Posterior cingulate gyrus (tissue), 11 donors: ENCODE data around the gene CMTM8.
"Not testable (repeated sequence)": the region's sequence is repeated elsewhere in the genome, so short reads cannot be mapped to it uniquely, and the experiment has no call there.

ENCODE experiments used
- DNase-seq, 10 donors: peaks; one replicate each; pipeline versions ENCODE4 v3.0.0 to v3.0.0-alpha.2; 2020 to 2021; ENCODE audit warnings: mixed read lengths in 3 of 10
- intact Hi-C: fragments of 100-400 bp; cut with DNase I; formaldehyde crosslinking; loops from one replicate; pipeline ENCODE4 v1.15.1; 2023

The CMTM8 gene

GRCh38 chr3:32238453-32239306 is at the start of gene CMTM8:
CMTM8 (plus strand) TSS chr3:32238680; CDS start chr3:32238973, 293 bp downstream.
- intact Hi-C loops: no loop called here
- DNase-seq: peak in 6 of 10 donors; percentile 10 to 89 (median 56)

- DNase-seq: no peak
- intact Hi-C loops: no loop called here
Measured at GRCh38 chr3:32189693-32190092, 48.8 kb upstream of the CMTM8 start.

GRCh38 chr3:32190556-32190955 is 47.9 kb upstream of the CMTM8 start:
- intact Hi-C loops, DNase-seq: not testable (repeated sequence)

GRCh38 chr3:32193101-32193500 is 45.4 kb upstream of the CMTM8 start:
- intact Hi-C loops: no loop called here

GRCh38 chr3:32194653-32195052 is 43.8 kb upstream of the CMTM8 start:
- intact Hi-C loops: no loop called here
- DNase-seq: no peak

More at GRCh38 chr3:32193101-32193500, 45.4 kb upstream of the CMTM8 start:
- DNase-seq: no peak

- no peak for DNase-seq
- intact Hi-C loops: no loop called here
Measured at GRCh38 chr3:32195995-32196540, 42.4 kb upstream of the CMTM8 start.

- intact Hi-C loops: no loop called here
- no peak for DNase-seq
Measured at GRCh38 chr3:32197991-32198390, 40.5 kb upstream of the CMTM8 start.

GRCh38 chr3:32198714-32199113 is 39.8 kb upstream of the CMTM8 start:
- intact Hi-C loops: no loop called here
- no peak for DNase-seq

- intact Hi-C loops: no loop called here
- DNase-seq: no peak
Measured at GRCh38 chr3:32200490-32200889, 38.0 kb upstream of the CMTM8 start.

GRCh38 chr3:32200992-32201758 is 37.3 kb upstream of the CMTM8 start:
- no peak for DNase-seq
- intact Hi-C loops: no loop called here

GRCh38 chr3:32202496-32202895 is 36.0 kb upstream of the CMTM8 start:
- no peak for DNase-seq
- intact Hi-C loops: no loop called here

- intact Hi-C loops: no loop called here
- no peak for DNase-seq
Measured at GRCh38 chr3:32203854-32204253, 34.6 kb upstream of the CMTM8 start.

GRCh38 chr3:32208447-32208846 is 30.0 kb upstream of the CMTM8 start:
- intact Hi-C loops: no loop called here
- no peak for DNase-seq

GRCh38 chr3:32215185-32215584 is 23.3 kb upstream of the CMTM8 start:
- intact Hi-C loops: no loop called here
- DNase-seq: no peak

- DNase-seq: no peak
- intact Hi-C loops: no loop called here
Measured at GRCh38 chr3:32216172-32216783, 22.2 kb upstream of the CMTM8 start.

- intact Hi-C loops: no loop called here
- no peak for DNase-seq
Measured at GRCh38 chr3:32217339-32217738, 21.1 kb upstream of the CMTM8 start.

GRCh38 chr3:32219537-32219936 is 18.9 kb upstream of the CMTM8 start:
- intact Hi-C loops: no loop called here
- DNase-seq: no peak

GRCh38 chr3:32220006-32220405 is 18.5 kb upstream of the CMTM8 start:
- no peak for DNase-seq
- intact Hi-C loops: no loop called here

GRCh38 chr3:32222950-32223349 is 15.5 kb upstream of the CMTM8 start:
- no peak for DNase-seq
- intact Hi-C loops: no loop called here

- intact Hi-C loops: no loop called here
- no peak for DNase-seq
Measured at GRCh38 chr3:32224016-32224516, 14.4 kb upstream of the CMTM8 start.
